ENCODE results near the gene ARHGEF25. TPM values are rescaled to one million over a fixed set of nuclear protein-coding genes. Genes with fewer than 3 reads are reported as not detected.

The ARHGEF25 gene
- total and polyA plus RNA-seq, 2 donors (not counting 1 experiment from before 2014, with no cell fraction given), result 0.12 TPM; not detected in 1

GRCh38 chr12:57609101-57609780 lies 2.0 kb upstream of the ARHGEF25 start:
- WGBS (ENCODE audit: insufficient coverage), result 97% methylated on average over 11 of the region's 19 CpGs
- H3K36me3 ChIP-seq (replicated peaks in 1 of 2; ENCODE audit: control extremely low read depth in 1 of 2, control insufficient read depth in 1 of 2, extremely low read depth in 1 of 2, insufficient read depth in 2 of 2, low read length in 1 of 2), result no peaks in the 10 kb centered on the region
- Mint-ChIP-seq H3K4me3 (no peak overlapping the region), H3K27me3 (peaks cover 45% of the 10 kb centered on the region), H3K9me3 (ENCODE audit: insufficient read depth) (no peaks in the 10 kb centered on the region), H3K27ac (no peak overlapping the region), H3K4me1 (peaks cover 45% of the 10 kb centered on the region)
- H3K9me3 ChIP-seq (ENCODE audit: control extremely low read depth in 1 of 3, control insufficient read depth in 2 of 3, insufficient read depth in 1 of 3, low read length in 2 of 3), result peaks cover 0 to 16% (median 0%) of the 10 kb centered on the region in 3 donors
- no peak overlapping the region for H2AFZ ChIP-seq (ENCODE audit: insufficient read depth, low read depth, low read length, poor library complexity, severe bottlenecking)
- no peak overlapping the region for H3K4me2 ChIP-seq (replicated peaks; ENCODE audit: low read depth, low read length, poor library complexity, severe bottlenecking)
- H3K79me2 ChIP-seq (ENCODE audit: control insufficient read depth, insufficient read depth, low read length), result no peaks in the 10 kb centered on the region
- H3K4me1 ChIP-seq (ENCODE audit: control insufficient read depth in 2 of 2, insufficient read depth in 2 of 2, low read length in 2 of 2), result peaks cover 49% of the 10 kb centered on the region in 2 donors
- H3K4me3 ChIP-seq (ENCODE audit: control extremely low read depth in 1 of 5, extremely low read depth in 1 of 5, insufficient read depth in 1 of 5, low read depth in 2 of 5, low read length in 4 of 5), result no peak overlapping the region
- intact Hi-C loops (cut with micrococcal nuclease), result no loop called here
- DNase-seq, result no peak
- POLR2A ChIA-PET, result no interaction called here
- CTCF ChIA-PET, result interaction anchor here (1.0 to 12.6 kb wide), 2 partner anchors 16 to 26 kb away, joined by 3 to 97 read pairs; no protein-coding TSS in a partner anchor
- ATAC-seq (ENCODE audit: low read depth), result no peak
- H3K27ac ChIP-seq (ENCODE audit: low read length in 2 of 2), result no peak overlapping the region
- no peak overlapping the region for H3K9ac ChIP-seq (ENCODE audit: low read length)
- H4K20me1 ChIP-seq (ENCODE audit: control insufficient read depth, insufficient read depth, low read length, poor library complexity, severe bottlenecking), result peaks cover 4% of the 10 kb centered on the region
- TF ChIP-seq CTCF (IDR thresholded peaks at IDR 0.05) (no peak), EZH2 (IDR thresholded peaks at IDR 0.05; ENCODE audit: borderline replicate concordance, insufficient read depth, low read depth, low read length, poor library complexity, severe bottlenecking) (no peak)
- H3K27me3 ChIP-seq (replicated peaks in 1 of 4; ENCODE audit: control extremely low read depth in 1 of 4, control insufficient read depth in 3 of 4, insufficient read depth in 4 of 4, low read length in 3 of 4), result peaks cover 0 to 76% (median 36%) of the 10 kb centered on the region in 4 experiments

All from B cell (primary cell).